K562 (cell line): ENCODE results near the gene TESK2. TPM values are rescaled to one million over a fixed set of nuclear protein-coding genes. Genes with fewer than 3 reads are reported as not detected.

Source experiments
- BRF1 ChIP-seq: IDR thresholded peaks from 3 replicates; pipeline ENCODE4 v1.6.1; 2011; ENCODE audit warnings: borderline replicate concordance, mild to moderate bottlenecking; ENCODE audit not compliant: insufficient read length; ENCODE audit errors: extremely low read depth
- CEBPB ChIP-seq: fragments of 450-650 bp; IDR thresholded peaks from 2 replicates; pipeline ENCODE4 v1.6.1; 2016; ENCODE audit warnings: missing genetic modification characterization, missing compliant biosample characterization
- HNRNPUL1 ChIP-seq: fragments of 200-400 bp; formaldehyde crosslinking; IDR thresholded peaks from 2 replicates; pipeline ENCODE4 v1.6.1; 2017; ENCODE audit warnings: low read length
- KAT7 ChIP-seq: sonication (generic); formaldehyde crosslinking; IDR thresholded peaks from 2 replicates; pipeline ENCODE4 v1.8.0; 2022; ENCODE audit warnings: missing genetic modification reagents, mild to moderate bottlenecking, borderline replicate concordance
- NFIC ChIP-seq: fragments of 450-650 bp; IDR thresholded peaks from 2 replicates; pipeline ENCODE4 v1.6.1; 2017; ENCODE audit warnings: mild to moderate bottlenecking, inconsistent platforms
- POLR2AphosphoS5 ChIP-seq: IDR thresholded peaks from 2 replicates; pipeline ENCODE4 v1.6.1; 2011; ENCODE audit warnings: mild to moderate bottlenecking, low read depth, low read length, moderate library complexity; ENCODE audit not compliant: control insufficient read depth, insufficient read depth
- SREBF1 ChIP-seq: fragments of 150-350 bp; IDR thresholded peaks from 2 replicates; pipeline ENCODE4 v1.6.1; 2014; ENCODE audit warnings: antibody characterized with exemption, low read depth, low read length, borderline replicate concordance
- TCF7L2 ChIP-seq: fragments of 150-350 bp; IDR thresholded peaks from 2 replicates; pipeline ENCODE4 v1.6.1; 2016; ENCODE audit warnings: low read depth, mild to moderate bottlenecking, low read length, moderate library complexity
- TFAM ChIP-seq: fragments of 250-450 bp; sonication (Bioruptor Pico); conservative IDR thresholded peaks from 2 replicates; pipeline ENCODE4 v1.5.0; 2021; ENCODE audit warnings: mild to moderate bottlenecking, moderate library complexity
- ZNF695 ChIP-seq: fragments of 450-650 bp; formaldehyde crosslinking; IDR thresholded peaks from 2 replicates; pipeline ENCODE4 v1.4.0; 2020; ENCODE audit warnings: mild to moderate bottlenecking, moderate library complexity
- polyA plus RNA-seq, 8 experiments: library from polyadenylated mRNA; depleted of rRNA in 4 of 8; stranded (reverse) in 5 of 8; unstranded in 3 of 8; fragments of >200 nt; fragmentation: Nextera tagmentation in 2 of 8; fragmentation: Illumina TruSeq in 1 of 8; extraction: Ambion mirVana in 2 of 8; extraction: Trizol in 1 of 8; gene quantifications; 2 replicates each; pipeline versions ENCODE4 v1.2.1 to v1.2.3, GENCODE V29; 2011 to 2014; ENCODE audit warnings: inconsistent platforms in 1 of 8, missing spikeins in 1 of 8
- total RNA-seq, 7 experiments: library from RNA; depleted of rRNA in 6 of 7; stranded (reverse); fragments of >200 nt in 6 of 7; fragmentation: Illumina TruSeq in 2 of 7; extraction: Trizol in 2 of 7; gene quantifications; 2 replicates each; pipeline versions ENCODE4 v1.2.1 to v1.2.3, GENCODE V29; 2011 to 2021; ENCODE audit warnings: low replicate concordance in 1 of 7
- TF ChIP-seq, protein P1 (sequence below): fragments of 450-650 bp; formaldehyde crosslinking; IDR thresholded peaks from 2 replicates; pipeline ENCODE4 v1.4.0; 2022; ENCODE audit warnings: missing genetic modification characterization
- TF ChIP-seq, protein P2 (sequence below): sonication (generic); formaldehyde crosslinking; IDR thresholded peaks from 2 replicates; pipeline ENCODE4 v1.8.0; 2022; ENCODE audit warnings: mild to moderate bottlenecking, low read depth, missing genetic modification reagents
- TF ChIP-seq, protein P3 (sequence below): fragments of 450-650 bp; IDR thresholded peaks from 2 replicates; pipeline ENCODE4 v1.6.1; 2016; ENCODE audit warnings: antibody characterized with exemption
- TF ChIP-seq, protein P4 (sequence below), 3 experiments: fragments of 200-800 bp in 1 of 3; sonication (Bioruptor generic) in 1 of 3; sonication (generic) in 1 of 3; formaldehyde crosslinking in 1 of 3; IDR thresholded peaks; 2 replicates each; pipeline versions ENCODE4 v1.6.1 to v1.8.0; 2016 to 2022; ENCODE audit warnings: mild to moderate bottlenecking in 2 of 3, missing compliant biosample characterization in 2 of 3, missing genetic modification characterization in 2 of 3, missing genetic modification reagents in 1 of 3
- TF ChIP-seq, protein P5 (sequence below), 2 experiments: fragments of 450-650 bp; IDR thresholded peaks; 2 replicates each; pipeline ENCODE4 v1.6.1; 2016
- TF ChIP-seq, protein P6 (sequence below): fragments of 450-650 bp; IDR thresholded peaks from 2 replicates; pipeline ENCODE4 v1.7.0; 2016; ENCODE audit warnings: borderline replicate concordance
- TF ChIP-seq, protein P7 (sequence below): sonication (generic); formaldehyde crosslinking; IDR thresholded peaks from 2 replicates; pipeline ENCODE4 v1.9.0; 2022; ENCODE audit warnings: mild to moderate bottlenecking, missing genetic modification reagents

The TESK2 gene
- total and polyA plus RNA-seq, 9 of the 15 experiments (the other 6 are each of a cell fraction or from before 2014, with no cell fraction given), result 1.6 to 5.3 (median 3.7) TPM

DNA sequence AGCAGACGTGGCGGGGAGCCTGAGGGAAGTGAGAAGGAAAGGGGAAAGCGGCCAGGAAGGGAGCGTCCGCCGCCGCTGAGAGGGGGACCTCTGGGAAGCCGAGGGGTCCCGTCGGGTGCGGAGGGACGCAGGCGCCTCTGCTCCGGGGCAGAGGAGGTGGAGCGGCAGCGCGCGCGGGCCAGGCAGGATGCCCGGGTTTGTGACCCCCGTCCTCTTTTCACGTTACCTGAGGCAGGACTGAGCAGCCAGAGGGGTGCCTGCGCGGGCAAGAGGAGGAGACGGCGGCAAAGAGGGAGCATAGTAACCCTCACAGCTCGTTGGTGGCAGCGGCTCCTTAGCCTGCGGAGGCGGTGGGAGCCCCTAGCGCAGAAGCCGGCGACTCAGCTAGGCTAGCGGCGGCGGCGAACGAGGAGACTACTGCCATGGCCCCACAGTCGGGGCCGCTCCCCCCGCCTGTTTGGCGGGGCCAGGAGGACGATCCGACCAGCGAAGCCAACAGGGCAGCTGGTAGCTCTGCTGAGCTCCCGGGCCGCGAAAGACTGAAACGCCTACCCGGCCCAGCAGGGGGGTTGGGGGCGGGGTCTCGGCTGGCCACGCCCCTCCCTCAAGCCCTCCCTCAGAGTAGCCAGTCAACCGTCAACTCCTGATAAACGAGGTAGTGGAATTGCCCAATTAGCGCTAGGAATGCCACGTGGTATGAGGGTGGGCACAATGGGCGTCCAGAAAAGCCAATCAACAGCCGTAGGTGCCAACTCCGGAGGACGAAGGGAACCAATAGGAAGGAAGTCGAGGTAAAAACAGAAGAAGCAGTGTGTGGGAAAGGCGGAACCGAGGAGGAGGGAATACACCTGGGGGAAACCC lies at the start of gene TESK2 (continued):
- TF ChIP-seq POLR2AphosphoS5, result 0 out of 2 replicates have a peak, but pooled peaks have one; percentile 42
- TF ChIP-seq, protein P1, sequence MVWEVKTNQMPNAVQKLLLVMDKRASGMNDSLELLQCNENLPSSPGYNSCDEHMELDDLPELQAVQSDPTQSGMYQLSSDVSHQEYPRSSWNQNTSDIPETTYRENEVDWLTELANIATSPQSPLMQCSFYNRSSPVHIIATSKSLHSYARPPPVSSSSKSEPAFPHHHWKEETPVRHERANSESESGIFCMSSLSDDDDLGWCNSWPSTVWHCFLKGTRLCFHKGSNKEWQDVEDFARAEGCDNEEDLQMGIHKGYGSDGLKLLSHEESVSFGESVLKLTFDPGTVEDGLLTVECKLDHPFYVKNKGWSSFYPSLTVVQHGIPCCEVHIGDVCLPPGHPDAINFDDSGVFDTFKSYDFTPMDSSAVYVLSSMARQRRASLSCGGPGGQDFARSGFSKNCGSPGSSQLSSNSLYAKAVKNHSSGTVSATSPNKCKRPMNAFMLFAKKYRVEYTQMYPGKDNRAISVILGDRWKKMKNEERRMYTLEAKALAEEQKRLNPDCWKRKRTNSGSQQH, result no peak
- TF ChIP-seq, protein P2, sequence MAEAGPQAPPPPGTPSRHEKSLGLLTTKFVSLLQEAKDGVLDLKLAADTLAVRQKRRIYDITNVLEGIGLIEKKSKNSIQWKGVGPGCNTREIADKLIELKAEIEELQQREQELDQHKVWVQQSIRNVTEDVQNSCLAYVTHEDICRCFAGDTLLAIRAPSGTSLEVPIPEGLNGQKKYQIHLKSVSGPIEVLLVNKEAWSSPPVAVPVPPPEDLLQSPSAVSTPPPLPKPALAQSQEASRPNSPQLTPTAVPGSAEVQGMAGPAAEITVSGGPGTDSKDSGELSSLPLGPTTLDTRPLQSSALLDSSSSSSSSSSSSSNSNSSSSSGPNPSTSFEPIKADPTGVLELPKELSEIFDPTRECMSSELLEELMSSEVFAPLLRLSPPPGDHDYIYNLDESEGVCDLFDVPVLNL (CRISPR knock-in tag), result no peak
- TF ChIP-seq, protein P3, sequence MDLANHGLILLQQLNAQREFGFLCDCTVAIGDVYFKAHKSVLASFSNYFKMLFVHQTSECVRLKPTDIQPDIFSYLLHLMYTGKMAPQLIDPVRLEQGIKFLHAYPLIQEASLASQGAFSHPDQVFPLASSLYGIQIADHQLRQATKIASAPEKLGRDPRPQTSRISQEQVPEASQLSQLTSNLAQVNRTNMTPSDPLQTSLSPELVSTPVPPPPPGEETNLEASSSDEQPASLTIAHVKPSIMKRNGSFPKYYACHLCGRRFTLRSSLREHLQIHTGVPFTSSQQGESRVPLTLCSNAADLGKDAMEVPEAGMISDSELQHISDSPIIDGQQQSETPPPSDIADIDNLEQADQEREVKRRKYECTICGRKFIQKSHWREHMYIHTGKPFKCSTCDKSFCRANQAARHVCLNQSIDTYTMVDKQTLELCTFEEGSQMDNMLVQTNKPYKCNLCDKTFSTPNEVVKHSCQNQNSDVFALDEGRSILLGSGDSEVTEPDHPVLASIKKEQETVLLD, result peak; percentile 42; the same call in 1 of the 2 replicates
- TF ChIP-seq NFIC, result 0 out of 2 replicates have a peak, but pooled peaks have one; percentile 23
- TF ChIP-seq, protein P4, sequence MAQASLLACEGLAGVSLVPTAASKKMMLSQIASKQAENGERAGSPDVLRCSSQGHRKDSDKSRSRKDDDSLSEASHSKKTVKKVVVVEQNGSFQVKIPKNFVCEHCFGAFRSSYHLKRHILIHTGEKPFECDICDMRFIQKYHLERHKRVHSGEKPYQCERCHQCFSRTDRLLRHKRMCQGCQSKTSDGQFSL (CRISPR knock-in tag; IDR thresholded peaks at IDR 0.05), result no peak; the same call in 1 of the 2 replicates
- TF ChIP-seq, protein P4 (tag; IDR thresholded peaks at IDR 0.05), result no peak
- TF ChIP-seq, protein P5, sequence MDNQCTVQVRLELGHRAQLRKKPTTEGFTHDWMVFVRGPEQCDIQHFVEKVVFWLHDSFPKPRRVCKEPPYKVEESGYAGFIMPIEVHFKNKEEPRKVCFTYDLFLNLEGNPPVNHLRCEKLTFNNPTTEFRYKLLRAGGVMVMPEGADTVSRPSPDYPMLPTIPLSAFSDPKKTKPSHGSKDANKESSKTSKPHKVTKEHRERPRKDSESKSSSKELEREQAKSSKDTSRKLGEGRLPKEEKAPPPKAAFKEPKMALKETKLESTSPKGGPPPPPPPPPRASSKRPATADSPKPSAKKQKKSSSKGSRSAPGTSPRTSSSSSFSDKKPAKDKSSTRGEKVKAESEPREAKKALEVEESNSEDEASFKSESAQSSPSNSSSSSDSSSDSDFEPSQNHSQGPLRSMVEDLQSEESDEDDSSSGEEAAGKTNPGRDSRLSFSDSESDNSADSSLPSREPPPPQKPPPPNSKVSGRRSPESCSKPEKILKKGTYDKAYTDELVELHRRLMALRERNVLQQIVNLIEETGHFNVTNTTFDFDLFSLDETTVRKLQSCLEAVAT (IDR thresholded peaks at IDR 0.05), result 0 out of 4 replicates have a peak, but pooled peaks of 1 of the 2 experiments have one; percentile 23
- no peak for TF ChIP-seq KAT7
- TF ChIP-seq, protein P6, sequence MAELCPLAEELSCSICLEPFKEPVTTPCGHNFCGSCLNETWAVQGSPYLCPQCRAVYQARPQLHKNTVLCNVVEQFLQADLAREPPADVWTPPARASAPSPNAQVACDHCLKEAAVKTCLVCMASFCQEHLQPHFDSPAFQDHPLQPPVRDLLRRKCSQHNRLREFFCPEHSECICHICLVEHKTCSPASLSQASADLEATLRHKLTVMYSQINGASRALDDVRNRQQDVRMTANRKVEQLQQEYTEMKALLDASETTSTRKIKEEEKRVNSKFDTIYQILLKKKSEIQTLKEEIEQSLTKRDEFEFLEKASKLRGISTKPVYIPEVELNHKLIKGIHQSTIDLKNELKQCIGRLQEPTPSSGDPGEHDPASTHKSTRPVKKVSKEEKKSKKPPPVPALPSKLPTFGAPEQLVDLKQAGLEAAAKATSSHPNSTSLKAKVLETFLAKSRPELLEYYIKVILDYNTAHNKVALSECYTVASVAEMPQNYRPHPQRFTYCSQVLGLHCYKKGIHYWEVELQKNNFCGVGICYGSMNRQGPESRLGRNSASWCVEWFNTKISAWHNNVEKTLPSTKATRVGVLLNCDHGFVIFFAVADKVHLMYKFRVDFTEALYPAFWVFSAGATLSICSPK, result no peak
- no peak for TF ChIP-seq BRF1
- TF ChIP-seq TCF7L2, result no peak
- TF ChIP-seq, protein P7, sequence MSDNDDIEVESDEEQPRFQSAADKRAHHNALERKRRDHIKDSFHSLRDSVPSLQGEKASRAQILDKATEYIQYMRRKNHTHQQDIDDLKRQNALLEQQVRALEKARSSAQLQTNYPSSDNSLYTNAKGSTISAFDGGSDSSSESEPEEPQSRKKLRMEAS (CRISPR knock-in tag), result peak; percentile 78
- TF ChIP-seq CEBPB (tag), result peak; percentile 89
- no peak for TF ChIP-seq SREBF1
- TF ChIP-seq TFAM, result no peak
- TF ChIP-seq ZNF695 (CRISPR knock-in tag), result no peak
- no peak for TF ChIP-seq HNRNPUL1
